Activated CD4-positive, alpha-beta T cell treated with anti-CD3 and anti-CD28 coated beads for 36 hours (primary cell): ENCODE measurements around the gene SLC22A4. TPM values are rescaled to one million over a fixed set of nuclear protein-coding genes. Genes with fewer than 3 reads are reported as not detected.
A peak's percentile ranks its signal among the peaks of the same experiment; 100 is the strongest.

ENCODE experiments used
- ATAC-seq: fragments of 200-7000 bp; cut with Tn5 transposase; one replicate; pipeline ENCODE4 v1.10.0; 2021; ENCODE audit warnings: mild to moderate bottlenecking, moderate library complexity
- CTCF ChIA-PET: fragments of 350-600 bp; sonication (Branson Sonifier 250); formaldehyde crosslinking; loops from one replicate; lab custom pipeline; 2021; ENCODE audit warnings: antibody characterized with exemption; lab: Charles Lee
- POLR2A ChIA-PET: fragments of 350-600 bp; sonication (Branson Sonifier 250); formaldehyde crosslinking; loops from one replicate; lab custom pipeline; 2021; ENCODE audit warnings: antibody characterized with exemption, inconsistent platforms; lab: Charles Lee
- DNase-seq: peaks from one replicate; pipeline ENCODE4 v3.0.0-alpha.2; 2020
- H3K27ac Mint-ChIP-seq: one replicate; pipeline ENCODE4 v1.8.0; 2021; ENCODE audit warnings: mixed read lengths
- H3K27me3 Mint-ChIP-seq: one replicate; pipeline ENCODE4 v1.8.0; 2021; ENCODE audit warnings: mixed read lengths
- H3K36me3 Mint-ChIP-seq: one replicate; pipeline ENCODE4 v1.8.0; 2021; ENCODE audit warnings: low read depth, mixed read lengths
- H3K4me1 Mint-ChIP-seq: one replicate; pipeline ENCODE4 v1.8.0; 2021; ENCODE audit warnings: mixed read lengths
- H3K4me3 Mint-ChIP-seq: one replicate; pipeline ENCODE4 v1.8.0; 2021; ENCODE audit warnings: mild to moderate bottlenecking, moderate library complexity, mixed read lengths
- H3K9me3 Mint-ChIP-seq: one replicate; pipeline ENCODE4 v1.8.0; 2021; ENCODE audit warnings: low read depth, mixed read lengths
- intact Hi-C, 2 experiments: fragments of 100-400 bp; cut with DNase I in 1 of 2; cut with micrococcal nuclease in 1 of 2; formaldehyde crosslinking; loops; one replicate each; pipeline versions ENCODE4 v1.14.2 to v1.15.1; 2022 to 2024; cut with DNase I, micrococcal nuclease
- total RNA-seq, 2 experiments: library from RNA; stranded (reverse); gene quantifications; one replicate each; pipeline ENCODE4 v1.2.3, GENCODE V29; 2021

Gene SLC22A4
- total RNA-seq, 2 experiments from 2014 or later: 0.66 to 1.1 TPM

DNA sequence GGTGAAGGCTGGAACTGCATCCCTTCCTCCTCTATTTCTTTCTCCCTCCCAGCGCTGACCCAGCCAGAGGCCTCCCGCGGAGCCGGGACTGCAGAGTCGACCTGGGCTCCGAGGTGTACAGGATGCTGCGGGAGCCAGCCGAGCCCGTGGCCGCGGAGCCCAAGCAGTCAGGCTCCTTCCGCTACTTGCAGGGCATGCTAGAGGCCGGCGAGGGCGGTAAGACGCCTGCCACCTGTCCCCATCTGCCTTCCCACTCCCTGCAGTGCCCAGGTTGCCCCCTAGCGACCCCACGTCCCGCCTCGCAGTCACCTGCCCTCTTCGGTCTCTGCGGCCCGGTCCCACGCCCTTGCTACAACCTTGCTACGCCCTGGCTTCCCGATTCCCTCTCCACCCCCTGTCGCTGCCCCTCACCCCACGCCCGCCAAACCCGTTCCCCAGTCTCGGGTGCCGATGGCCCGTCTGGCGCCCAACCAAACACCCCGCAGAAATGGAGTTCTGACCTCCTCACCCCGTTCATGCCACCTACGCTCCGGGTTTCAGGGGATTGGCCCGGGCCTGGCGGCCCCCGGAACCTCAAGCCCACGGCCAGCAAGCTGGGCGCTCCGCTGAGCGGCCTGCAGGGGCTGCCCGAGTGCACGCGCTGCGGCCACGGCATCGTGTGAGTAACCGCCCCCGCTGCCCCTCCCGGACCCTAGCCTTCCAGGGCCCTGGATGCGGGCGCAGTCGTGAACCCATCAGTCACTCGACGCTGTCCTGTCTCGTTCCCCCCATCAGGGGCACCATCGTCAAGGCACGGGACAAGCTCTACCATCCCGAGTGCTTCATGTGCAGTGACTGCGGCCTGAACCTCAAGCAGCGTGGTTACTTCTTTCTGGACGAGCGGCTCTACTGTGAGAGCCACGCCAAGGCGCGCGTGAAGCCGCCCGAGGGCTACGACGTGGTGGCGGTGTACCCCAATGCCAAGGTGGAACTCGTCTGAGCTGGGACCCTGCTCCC lies 22.6 kb upstream of the SLC22A4 start:
- peaks cover 2% of the 10 kb centered on the region for H3K4me1 Mint-ChIP-seq
- no peaks in the 10 kb centered on the region for H3K36me3 Mint-ChIP-seq
- ATAC-seq (peak; percentile 19), DNase-seq (peak; percentile 44)
- H3K9me3 Mint-ChIP-seq: no peaks in the 10 kb centered on the region
- ChIA-PET CTCF (interaction anchor here (0.5 to 3.9 kb wide), 19 partner anchors 8 to 786 kb away, joined by 3 to 19 read pairs (median 4); partner anchors contain the start of genes SLC22A4 and SLC22A5), POLR2A (no interaction called here)
- peaks cover 18% of the 10 kb centered on the region for H3K27me3 Mint-ChIP-seq
- no peak overlapping the region for H3K27ac Mint-ChIP-seq
- intact Hi-C loops: loop anchor here (1.0 to 5.0 kb wide), 4 partner anchors 96 to 230 kb away; partner anchors contain the start of gene SLC22A5 (in 2 of the 2)
- no peak overlapping the region for H3K4me3 Mint-ChIP-seq

DNA sequence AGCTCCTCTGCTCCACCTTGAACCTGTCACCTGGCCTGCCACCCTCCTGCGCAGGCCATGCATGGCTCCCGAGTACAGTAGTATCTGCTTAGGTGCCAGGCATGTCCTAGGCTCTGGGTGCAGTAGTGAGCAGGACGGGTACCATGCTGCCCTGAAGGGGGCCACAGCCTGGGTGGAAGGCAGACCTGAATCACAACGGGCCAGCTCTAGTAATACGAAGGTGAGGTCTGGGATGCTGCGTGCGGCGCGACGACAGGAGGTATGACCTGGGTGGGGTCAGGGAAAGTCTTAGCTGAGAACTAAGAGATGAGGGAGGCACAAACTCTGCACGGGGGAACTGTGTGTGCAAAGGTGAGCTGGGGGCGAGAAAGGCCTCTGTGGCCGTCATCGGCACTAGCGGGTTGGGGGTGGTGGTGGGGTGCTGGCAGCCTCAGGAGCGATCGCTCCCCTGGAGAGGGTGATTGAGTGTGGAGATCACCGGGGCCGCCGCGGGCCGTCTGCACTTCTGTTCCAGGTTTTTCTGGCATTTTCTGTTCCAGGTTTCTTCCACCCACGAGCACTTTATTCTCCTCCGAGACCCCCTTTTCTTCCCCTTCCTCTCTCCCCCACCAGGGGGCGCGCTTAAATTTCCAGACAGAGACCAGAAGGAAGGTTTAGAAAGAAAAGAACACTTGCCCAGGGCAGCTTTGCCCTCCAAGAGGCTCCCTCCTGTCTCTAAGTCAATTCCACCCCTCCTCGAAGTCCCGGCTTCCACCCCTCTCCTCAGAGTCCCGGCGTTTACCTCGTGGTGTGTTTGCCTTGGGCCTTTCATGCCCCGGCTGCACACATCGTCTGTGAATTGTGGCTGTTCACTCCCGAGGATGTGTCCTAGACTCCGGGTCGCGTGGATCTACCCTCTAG lies 21.6 kb upstream of the SLC22A4 start:
- Mint-ChIP-seq H3K4me3 (no peak overlapping the region), H3K27ac (no peak overlapping the region), H3K9me3 (no peaks in the 10 kb centered on the region), H3K27me3 (peaks cover 18% of the 10 kb centered on the region), H3K4me1 (peaks cover 2% of the 10 kb centered on the region), H3K36me3 (no peaks in the 10 kb centered on the region)
- ChIA-PET POLR2A (no interaction called here), CTCF (interaction anchor here (0.6 to 3.9 kb wide), 23 partner anchors 9 to 785 kb away, joined by 3 to 19 read pairs (median 4); partner anchors contain the start of genes SLC22A4 and SLC22A5)
- peak; percentile 85 for DNase-seq
- peak; percentile 42 for ATAC-seq
- intact Hi-C loops: loop anchor here (1.0 to 5.0 kb wide), 4 partner anchors 95 to 229 kb away; partner anchors contain the start of gene SLC22A5 (in 2 of the 2)

DNA sequence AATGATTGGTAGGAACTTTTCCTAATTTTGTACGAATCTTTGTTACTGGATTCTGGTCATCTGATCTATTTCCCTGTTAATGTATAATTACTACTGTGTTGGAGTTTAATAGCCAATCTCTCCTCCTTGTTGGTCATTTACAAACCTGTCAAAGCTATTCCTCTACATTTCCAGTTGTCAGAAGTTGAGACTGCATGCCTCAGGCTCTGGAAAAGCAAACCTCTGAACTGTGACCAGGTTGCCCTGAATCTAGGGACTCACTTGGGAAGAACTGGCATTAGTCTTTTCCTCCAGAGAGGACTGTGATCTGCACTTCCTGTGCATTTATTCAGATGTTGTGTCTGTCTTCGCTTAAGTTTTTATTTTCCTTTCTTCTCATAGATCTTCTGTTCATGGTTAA lies 20.6 kb upstream of the SLC22A4 start:
- intact Hi-C loops: loop anchor here in 1 of 2 experiments (5.0 kb wide), 2 partner anchors 94 to 206 kb away; partner anchors contain the start of gene SLC22A5
- ATAC-seq: no peak
- CTCF ChIA-PET: interaction anchor here (0.7 to 3.9 kb wide), 11 partner anchors 8 to 198 kb away, joined by 3 to 19 read pairs (median 4); partner anchors contain the start of genes SLC22A4 and SLC22A5

DNA sequence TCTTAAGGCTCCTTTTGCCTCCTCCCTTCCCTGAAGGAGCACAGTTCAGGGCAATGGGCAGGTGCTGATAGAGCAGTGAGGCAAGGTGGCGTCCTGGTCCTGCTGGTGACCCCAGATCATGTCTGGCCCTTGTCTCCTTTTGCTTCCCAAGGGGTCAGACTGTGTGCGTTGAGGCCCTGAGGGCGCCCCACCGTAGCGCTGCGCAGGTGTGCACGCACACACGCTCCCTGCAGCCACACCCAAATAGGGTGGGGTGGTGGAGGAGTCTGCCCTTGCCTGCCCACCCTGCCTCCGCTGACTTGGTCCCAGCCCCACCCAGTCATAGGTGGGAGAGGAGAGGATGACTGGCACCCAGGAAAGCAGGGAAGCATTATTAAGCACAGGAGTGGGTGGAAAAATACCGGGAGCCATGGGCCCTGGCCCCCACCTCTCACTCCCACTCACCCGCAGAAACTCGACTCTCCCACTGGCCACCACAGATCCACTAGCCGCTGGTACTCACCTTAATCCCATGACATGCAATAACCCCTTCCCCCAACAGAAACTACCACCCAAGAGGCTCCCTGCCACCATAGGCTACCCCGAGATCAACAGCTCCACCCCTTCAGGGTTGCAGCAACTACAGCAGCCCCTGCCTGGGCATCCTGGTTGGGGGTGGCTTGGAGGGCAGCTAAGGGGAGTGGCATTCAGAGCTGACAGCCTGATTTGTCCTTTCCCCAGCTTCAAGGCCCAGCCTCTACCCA lies 20.0 kb upstream of the SLC22A4 start:
- Mint-ChIP-seq H3K4me3 (no peak overlapping the region), H3K36me3 (no peaks in the 10 kb centered on the region), H3K4me1 (peaks cover 2% of the 10 kb centered on the region), H3K27me3 (peaks cover 18% of the 10 kb centered on the region), H3K9me3 (no peaks in the 10 kb centered on the region), H3K27ac (no peak overlapping the region)
- intact Hi-C loops: loop anchor here in 1 of 2 experiments (5.0 kb wide), 2 partner anchors 93 to 207 kb away; partner anchors contain the start of gene SLC22A5
- DNase-seq (no peak), ATAC-seq (no peak)
- ChIA-PET POLR2A (no interaction called here), CTCF (interaction anchor here (1.1 to 3.9 kb wide), 6 partner anchors 8 to 95 kb away, joined by 3 to 19 read pairs (median 6); partner anchors contain the start of gene SLC22A5)

More for the DNA sequence above, 20.6 kb upstream of the SLC22A4 start:
- DNase-seq: no peak
- H3K4me3 Mint-ChIP-seq: no peak overlapping the region
- POLR2A ChIA-PET: no interaction called here
- H3K27me3 Mint-ChIP-seq: peaks cover 18% of the 10 kb centered on the region
- H3K36me3 Mint-ChIP-seq: no peaks in the 10 kb centered on the region
- peaks cover 2% of the 10 kb centered on the region for H3K4me1 Mint-ChIP-seq
- no peaks in the 10 kb centered on the region for H3K9me3 Mint-ChIP-seq
- no peak overlapping the region for H3K27ac Mint-ChIP-seq

DNA sequence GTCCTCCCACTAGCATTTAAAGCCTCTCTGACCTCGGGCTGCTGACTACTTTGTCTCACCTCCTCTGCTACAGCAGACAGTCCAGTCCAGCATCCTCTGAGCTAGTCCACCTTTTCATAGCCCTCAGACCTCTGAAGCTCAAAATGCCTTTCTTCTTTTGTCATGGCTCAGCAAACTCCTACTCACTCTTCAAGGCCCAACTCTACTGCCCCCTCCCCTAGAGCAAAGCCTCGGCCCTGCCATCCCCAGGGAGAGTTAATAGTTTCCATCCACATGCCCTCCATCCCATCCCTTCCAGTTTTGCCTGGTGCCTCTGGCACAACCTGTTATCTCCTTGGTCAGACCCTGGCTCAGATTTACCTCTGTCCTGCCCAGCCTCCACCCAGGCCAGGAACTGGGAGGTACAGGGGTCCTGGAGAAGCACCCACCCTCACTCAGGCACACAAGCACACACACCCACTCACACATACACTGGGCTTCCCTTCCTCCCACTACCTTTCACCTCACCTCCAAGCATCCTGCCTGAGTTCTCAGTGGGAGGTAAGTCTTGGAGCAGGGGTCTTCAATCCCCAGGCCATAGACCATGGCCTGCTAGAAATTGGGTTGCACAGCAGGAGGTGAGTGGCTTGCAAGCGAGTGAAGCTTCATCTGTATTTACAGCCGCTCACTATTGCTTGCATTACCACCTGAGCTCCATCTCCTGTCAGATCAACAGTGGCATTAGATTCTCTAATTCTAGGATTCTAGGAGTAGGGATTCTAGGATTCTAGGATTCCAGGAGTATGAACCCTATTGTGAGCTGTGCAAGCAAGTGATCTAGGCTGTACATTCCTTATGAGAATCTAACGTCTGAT lies 18.6 kb upstream of the SLC22A4 start:
- no peak overlapping the region for H3K27ac Mint-ChIP-seq
- no peaks in the 10 kb centered on the region for H3K9me3 Mint-ChIP-seq
- DNase-seq: no peak

DNA sequence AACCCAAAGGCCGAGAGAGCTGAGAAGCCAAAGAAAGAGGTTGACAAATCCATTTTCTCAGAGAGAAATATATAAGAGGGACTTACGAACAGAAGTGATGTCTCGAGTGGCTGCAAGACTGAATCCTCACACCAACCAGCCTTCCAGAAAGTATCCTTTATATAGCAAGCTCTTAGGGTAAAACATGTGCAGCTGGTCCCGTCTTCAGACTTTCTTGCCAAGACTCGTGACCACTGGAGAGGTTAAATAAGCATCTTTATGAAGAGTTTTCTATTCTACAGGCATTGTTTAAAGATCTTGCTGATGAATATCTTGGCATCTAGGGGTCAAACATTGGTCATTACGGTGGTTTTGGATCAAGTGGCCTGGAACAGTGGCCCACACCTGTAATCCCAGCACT lies 16.9 kb upstream of the SLC22A4 start:
- ATAC-seq (no peak), DNase-seq (no peak)
- H3K4me1 Mint-ChIP-seq: no peaks in the 10 kb centered on the region
- H3K27ac Mint-ChIP-seq: no peak overlapping the region
- H3K9me3 Mint-ChIP-seq: no peaks in the 10 kb centered on the region
- no peaks in the 10 kb centered on the region for H3K36me3 Mint-ChIP-seq
- intact Hi-C loops: no loop called here
- ChIA-PET CTCF (interaction anchor here (0.8 to 1.4 kb wide), 2 partner anchors 14 to 16 kb away, joined by 3 read pairs; partner anchors contain the start of gene SLC22A4), POLR2A (no interaction called here)
- H3K4me3 Mint-ChIP-seq: no peak overlapping the region
- H3K27me3 Mint-ChIP-seq: peaks cover 16% of the 10 kb centered on the region

More for the DNA sequence above, 18.6 kb upstream of the SLC22A4 start:
- POLR2A ChIA-PET: no interaction called here
- intact Hi-C loops: no loop called here
- H3K4me3 Mint-ChIP-seq: no peak overlapping the region
- peaks cover 18% of the 10 kb centered on the region for H3K27me3 Mint-ChIP-seq
- peaks cover 2% of the 10 kb centered on the region for H3K4me1 Mint-ChIP-seq
- H3K36me3 Mint-ChIP-seq: no peaks in the 10 kb centered on the region
- CTCF ChIA-PET: interaction anchor here (1.1 to 1.2 kb wide), 2 partner anchors 13 to 15 kb away, joined by 4 to 5 read pairs; no protein-coding TSS in a partner anchor
- no peak for ATAC-seq

DNA sequence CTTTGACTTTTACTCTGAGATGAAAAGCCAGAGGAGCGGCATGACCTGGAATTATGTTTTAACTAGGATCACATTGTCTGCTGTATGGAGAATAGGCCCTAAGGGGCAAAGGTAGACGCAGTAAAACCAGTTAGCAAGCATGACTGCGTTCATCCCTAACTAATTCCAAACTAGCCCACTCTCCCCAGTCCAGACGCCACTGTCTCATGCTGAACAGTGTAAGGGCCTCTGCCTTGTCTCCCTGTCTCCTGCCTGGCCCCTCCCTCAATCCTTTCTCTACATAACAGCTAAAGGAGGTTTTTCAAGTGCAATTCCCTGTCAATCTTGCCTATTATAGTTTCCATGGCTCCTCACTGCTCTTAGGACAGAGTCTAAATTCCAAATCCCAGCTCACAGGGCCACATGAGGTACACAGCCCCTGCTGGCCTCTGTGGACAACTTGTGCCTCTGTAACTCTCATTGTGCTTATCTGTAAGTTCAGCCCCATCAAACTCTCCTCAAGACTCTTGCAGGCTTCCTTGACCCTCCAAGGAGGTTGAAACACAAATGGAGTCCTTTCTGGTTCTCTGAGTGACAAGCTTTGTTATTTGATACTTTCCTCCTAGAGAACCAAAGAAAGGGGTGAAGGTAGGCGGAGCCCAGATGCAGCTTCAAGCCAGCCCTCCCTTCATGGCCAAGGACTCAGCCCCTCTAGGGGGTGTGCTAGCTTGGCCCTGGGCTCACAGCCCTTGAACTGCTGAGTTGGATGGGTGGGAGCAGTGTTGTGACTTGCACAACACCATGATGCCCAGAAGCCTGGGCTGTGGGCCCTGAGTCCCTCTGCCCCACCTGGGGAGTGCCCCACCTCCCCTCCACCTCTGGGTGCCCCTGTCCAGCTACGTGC lies 16.0 kb upstream of the SLC22A4 start:
- no peak for ATAC-seq
- no peak for DNase-seq
- Mint-ChIP-seq H3K4me3 (no peak overlapping the region), H3K9me3 (peaks cover 3% of the 10 kb centered on the region), H3K4me1 (no peaks in the 10 kb centered on the region), H3K27ac (no peak overlapping the region), H3K27me3 (peaks cover 9% of the 10 kb centered on the region), H3K36me3 (no peaks in the 10 kb centered on the region)
- CTCF ChIA-PET: interaction anchor here (0.6 to 1.4 kb wide), 3 partner anchors 16 to 1104 kb away, joined by 3 read pairs; partner anchors contain the start of gene SLC22A4
- POLR2A ChIA-PET: no interaction called here
- intact Hi-C loops: no loop called here

DNA sequence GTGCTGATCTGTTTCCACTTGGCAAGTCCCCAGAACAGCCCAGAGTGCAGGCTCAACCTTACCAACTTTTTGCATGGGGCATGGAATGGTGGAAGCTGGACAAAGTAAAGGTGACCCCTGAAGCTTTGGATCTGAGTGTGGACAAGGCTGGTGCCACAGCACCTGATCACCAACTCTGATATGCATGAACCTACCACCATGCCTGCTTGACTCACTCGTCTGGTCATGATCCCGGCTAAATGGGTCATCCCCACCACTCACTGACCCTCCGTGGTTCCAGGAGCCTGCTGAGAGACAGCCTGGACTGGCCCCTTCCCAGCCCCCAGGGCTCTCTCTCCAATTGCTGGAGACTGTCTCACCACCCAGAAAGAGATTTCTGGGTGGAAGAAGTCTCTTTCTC lies 14.4 kb upstream of the SLC22A4 start:
- ChIA-PET POLR2A (no interaction called here), CTCF (interaction anchor here (0.7 kb wide), 1 partner anchor 31 kb away, joined by 3 read pairs; no protein-coding TSS in a partner anchor)
- Mint-ChIP-seq H3K4me3 (no peak overlapping the region), H3K27ac (no peak overlapping the region), H3K9me3 (peaks cover 3% of the 10 kb centered on the region), H3K36me3 (no peaks in the 10 kb centered on the region), H3K4me1 (no peaks in the 10 kb centered on the region), H3K27me3 (no peaks in the 10 kb centered on the region)
- no peak for DNase-seq
- intact Hi-C loops: no loop called here
- no peak for ATAC-seq
